H1 (cell line): ENCODE measurements around the gene C5orf15. TPM values are rescaled to one million over a fixed set of nuclear protein-coding genes. Genes with fewer than 3 reads are reported as not detected.

Source experiments
- RBBP5 ChIP-seq: IDR thresholded peaks from 2 replicates; pipeline ENCODE4 v1.7.1; 2012; ENCODE audit warnings: low read depth, mild to moderate bottlenecking, inconsistent platforms, low read length, moderate library complexity, borderline replicate concordance
- RNF2 ChIP-seq: fragments of 200-900, 300-1000 bp; sonication (generic); IDR thresholded peaks from 2 replicates; pipeline ENCODE4 v1.7.1; 2016; ENCODE audit warnings: borderline replicate concordance, low read depth, mild to moderate bottlenecking, antibody characterized with exemption, low read length; ENCODE audit not compliant: poor library complexity, severe bottlenecking; ENCODE audit errors: missing control alignments
- polyA plus RNA-seq, 7 experiments: library from polyadenylated mRNA; depleted of rRNA in 3 of 7; stranded (reverse) in 5 of 7; unstranded in 2 of 7; fragments of >200 nt in 5 of 7; fragments of 200-250 nt in 2 of 7; gene quantifications; 1 replicate in 5 of 7; 2 replicates in 1 of 7; 4 replicates in 1 of 7; pipeline versions ENCODE4 v1.2.1 to v1.2.3, GENCODE V29; 2011 to 2013; ENCODE audit warnings: missing spikeins in 2 of 7, mixed read lengths in 2 of 7
- total RNA-seq: library from RNA; stranded (reverse); fragmentation: NEBNext Ultra II Directional; extraction: Animal tissue kit (Norgen Biotek cat#: 25700); gene quantifications from 2 replicates; pipeline ENCODE4 v1.2.1, GENCODE V29; 2021

C5orf15 gene
- total and polyA plus RNA-seq, 2 of the 8 experiments (the other 6 are each of a cell fraction or from before 2014, with no cell fraction given): 31.7 to 39.3 TPM

- TF ChIP-seq RBBP5: no peak
- no peak for TF ChIP-seq RNF2
Measured at GRCh38 chr5:134001938-134002731, 33.7 kb upstream of the C5orf15 start (continued).
